ENCODE data around the gene TERT.
"Not testable (repeated sequence)": the region's sequence is repeated elsewhere in the genome, so short reads cannot be mapped to it uniquely, and the experiment has no call there.

The TERT gene

DNA sequence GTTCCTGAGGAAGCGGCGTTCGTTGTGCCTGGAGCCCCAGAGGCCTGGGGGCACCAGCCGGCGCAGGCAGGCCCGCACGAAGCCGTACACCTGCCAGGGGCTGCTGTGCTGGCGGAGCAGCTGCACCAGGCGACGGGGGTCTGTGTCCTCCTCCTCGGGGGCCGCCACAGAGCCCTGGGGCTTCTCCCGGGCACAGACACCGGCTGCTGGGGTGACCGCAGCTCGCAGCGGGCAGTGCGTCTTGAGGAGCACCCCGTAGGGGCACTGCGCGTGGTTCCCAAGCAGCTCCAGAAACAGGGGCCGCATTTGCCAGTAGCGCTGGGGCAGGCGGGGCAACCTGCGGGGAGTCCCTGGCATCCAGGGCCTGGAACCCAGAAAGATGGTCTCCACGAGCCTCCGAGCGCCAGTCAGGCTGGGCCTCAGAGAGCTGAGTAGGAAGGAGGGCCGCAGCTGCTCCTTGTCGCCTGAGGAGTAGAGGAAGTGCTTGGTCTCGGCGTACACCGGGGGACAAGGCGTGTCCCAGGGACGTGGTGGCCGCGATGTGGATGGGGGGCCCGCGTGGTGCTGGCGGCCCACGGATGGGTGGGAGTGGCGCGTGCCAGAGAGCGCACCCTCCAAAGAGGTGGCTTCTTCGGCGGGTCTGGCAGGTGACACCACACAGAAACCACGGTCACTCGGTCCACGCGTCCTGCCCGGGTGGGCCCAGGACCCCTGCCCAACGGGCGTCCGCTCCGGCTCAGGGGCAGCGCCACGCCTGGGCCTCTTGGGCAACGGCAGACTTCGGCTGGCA, 1.3 kb downstream of the TERT start:
- no peak for DNase-seq

DNA sequence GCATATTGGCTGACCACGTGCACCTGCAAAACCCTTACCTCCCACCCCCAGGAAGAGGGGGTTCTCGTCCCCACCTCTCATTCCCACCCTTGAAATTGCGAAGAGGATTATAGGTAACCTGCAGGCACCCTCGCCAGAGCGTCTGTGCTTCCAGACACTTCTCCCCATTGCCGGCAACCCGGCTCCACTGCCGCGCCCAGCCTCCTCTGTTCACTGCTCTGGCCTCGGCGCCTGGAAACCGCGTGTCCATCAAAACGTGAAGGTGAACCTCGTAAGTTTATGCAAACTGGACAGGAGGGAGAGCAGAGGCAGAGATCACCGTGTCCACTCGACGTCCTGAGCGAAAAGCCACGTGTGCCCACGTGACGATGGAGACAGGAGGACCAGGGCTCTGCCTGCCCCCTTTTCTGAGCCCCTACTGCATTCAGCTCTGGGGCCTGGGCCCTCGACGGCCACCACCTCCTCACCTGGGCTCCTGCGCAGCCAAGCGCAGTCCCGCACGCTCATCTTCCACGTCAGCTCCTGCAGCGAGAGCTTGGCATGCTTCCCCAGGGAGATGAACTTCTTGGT, 1.9 kb downstream of the TERT start:
- DNase-seq, result no peak

DNA sequence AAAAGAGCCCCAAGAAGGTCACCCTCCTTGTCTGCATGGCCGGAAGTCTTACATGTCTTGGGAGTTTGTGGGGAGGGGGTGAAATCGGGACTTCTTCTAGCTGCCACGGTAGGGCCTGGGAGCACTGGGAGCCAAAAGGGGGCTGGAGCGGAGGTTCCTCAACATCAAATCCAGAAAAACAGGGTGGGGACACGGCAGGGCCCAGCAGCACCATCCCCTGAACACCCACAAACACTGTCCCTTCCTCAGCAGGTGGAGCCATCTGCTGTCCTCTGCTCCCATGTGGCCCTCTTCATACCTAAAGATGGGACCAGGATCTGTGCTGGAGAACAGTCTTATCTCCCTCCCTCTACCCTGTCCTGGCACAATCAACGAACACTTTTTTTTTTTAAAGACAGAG, 2.7 kb downstream of the TERT start:
- no peak for DNase-seq

DNA sequence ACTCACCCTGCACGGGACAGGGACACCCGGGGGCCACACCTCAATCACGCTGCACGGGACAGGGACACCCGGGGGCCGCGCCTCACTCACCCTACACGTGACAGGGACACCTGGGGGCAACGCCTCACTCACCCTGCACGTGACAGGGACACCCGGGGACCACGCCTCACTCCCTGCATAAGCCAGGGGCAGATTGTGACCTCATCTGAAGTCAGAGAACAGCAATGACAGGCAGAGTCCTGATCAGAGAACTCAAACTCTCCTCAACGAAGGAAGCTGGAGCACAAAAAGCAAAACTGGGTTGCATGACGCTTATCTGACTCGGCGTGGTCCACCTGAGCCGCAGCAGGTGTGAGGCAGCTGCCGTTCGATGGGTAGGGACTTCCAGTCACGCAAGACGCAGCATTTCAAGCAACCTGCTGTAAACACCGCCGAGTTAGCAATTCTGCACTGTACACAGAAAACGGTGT, 3.2 kb downstream of the TERT start:
- DNase-seq, result no peak

DNA sequence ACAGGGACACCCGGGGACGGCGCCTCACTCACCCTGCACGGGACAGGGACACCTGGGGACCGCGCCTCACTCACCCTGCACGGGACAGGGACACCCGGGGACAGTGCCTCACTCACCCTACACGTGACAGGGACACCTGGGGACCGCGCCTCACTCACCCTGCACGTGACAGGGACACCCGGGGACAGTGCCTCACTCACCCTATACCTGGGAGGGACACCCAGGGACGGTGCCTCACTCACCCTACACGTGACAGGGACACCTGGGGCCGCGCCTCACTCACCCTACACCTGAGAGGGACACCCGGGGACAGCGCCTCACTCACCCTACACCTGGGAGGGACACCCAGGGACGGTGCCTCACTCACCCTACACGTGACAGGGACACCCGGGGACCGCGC, 3.9 kb downstream of the TERT start:
- DNase-seq, result not testable (repeated sequence)

DNA sequence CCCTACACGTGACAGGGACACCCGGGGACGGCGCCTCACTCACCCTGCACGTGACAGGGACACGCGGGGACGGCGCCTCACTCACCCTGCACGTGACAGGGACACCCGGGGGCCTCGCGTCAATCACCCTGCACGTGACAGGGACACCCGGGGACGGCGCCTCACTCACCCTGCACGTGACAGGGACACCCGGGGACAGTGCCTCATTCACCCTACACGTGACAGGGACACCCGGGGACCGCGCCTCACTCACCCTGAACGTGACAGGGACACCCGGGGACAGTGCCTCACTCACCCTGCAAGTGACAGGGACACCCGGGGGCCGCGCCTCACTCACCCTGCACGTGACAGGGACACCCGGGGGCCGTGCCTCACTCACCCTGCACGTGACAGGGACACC, 5.3 kb downstream of the TERT start:
- not testable (repeated sequence) for DNase-seq

DNA sequence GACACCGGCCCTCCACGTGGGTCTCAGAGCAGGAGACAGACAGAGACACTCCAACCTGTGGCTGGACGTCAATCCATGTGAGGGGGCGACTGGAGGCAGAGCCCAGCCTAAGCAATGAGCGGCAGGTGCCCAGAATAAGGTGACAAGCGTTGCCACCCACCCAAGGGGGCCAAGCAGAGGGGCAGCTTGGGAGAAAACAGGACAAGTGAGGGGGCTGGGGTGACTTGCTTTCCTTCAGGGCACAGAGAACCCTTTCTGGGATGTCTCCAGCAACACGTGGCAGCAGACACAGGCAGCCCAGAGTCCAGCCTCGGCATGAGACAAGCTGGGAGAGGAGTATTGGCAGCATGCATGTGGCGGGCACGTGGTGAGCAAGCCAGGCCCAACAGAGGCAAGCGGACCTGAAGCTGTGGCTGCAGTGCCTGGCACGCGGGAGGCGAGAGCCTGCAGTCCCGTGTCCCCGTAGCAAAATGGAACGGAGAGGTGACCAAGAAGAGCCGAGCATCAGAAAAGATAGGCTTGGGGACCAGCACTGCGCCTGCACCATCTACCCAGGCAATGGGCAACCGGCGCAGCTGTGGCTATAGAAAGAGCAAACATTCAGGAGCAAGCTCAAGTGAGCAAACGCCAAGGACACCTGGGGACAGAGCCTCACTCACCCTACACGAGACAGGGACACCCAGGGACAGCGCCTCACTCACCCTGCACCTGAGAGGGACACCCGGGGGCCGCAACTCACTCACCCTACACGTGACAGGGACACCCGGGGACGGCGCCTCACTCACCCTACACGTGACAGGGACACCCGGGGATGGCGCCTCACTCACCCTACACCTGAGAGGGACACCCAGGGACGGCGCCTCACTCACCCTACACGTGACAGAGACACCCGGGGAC, 6.2 kb downstream of the TERT start:
- no peak for DNase-seq

DNA sequence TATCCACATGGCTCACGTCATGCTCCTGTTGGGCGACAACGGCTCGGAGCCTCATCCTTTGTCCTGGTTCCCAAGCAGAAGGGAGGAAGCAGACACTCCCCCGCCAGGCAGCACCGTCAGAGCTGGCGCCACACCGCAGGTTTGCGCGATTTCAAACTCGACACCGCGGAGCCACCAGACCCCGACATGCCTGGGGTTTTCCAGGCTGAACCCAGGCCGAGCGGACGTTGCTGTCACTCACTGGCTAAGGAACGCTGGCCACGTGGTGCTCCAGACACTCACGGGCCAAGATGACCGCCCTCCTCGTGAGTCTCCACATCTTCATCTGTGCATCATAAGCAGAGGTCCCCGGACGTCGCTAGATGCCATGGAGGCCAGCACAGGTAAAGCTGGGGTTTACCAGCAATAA, 9.0 kb downstream of the TERT start:
- no peak for DNase-seq

DNA sequence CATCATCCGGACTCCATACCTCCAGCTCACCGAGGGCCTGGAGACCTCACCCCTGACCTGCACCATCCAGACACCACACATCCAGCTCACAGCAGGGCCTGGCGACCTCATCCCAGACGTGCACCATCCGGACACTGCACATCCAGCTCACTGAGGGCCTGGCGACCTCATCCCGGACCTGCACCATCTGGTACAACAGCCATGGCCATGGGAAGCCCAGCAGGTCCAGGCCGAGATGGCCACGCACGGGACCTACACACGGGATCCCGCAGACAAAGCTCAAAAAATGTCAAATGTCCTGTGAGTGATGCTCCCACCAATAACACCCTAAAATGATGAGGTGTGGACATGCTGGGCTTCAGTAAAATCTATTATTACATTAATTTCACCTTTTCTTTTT, 9.7 kb downstream of the TERT start:
- no peak for DNase-seq

DNA sequence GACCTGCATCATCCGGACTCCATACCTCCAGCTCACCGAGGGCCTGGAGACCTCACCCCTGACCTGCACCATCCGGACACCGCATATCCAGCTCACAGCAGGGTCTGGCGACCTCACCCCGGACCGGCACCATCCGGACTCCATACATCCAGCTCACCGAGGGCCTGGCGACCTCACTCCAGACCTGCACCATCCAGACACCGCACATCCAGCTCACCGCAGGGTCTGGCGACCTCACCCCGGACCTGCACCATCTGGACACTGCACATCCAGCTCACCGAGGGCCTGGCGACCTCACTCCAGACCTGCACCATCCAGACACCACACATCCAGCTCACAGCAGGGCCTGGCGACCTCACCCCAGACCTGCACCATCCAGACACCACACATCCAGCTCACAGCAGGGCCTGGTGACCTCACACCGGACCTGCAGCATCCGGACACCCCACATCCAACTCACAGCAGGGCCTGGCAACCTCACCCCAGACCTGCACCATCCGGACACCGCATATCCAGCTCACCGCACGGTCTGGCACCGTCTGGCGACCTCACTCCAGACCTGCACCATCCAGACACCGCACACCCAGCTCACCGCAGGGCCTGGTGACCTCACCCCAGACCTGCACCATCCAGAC, 10.4 kb downstream of the TERT start:
- DNase-seq, result not testable (repeated sequence)

DNA sequence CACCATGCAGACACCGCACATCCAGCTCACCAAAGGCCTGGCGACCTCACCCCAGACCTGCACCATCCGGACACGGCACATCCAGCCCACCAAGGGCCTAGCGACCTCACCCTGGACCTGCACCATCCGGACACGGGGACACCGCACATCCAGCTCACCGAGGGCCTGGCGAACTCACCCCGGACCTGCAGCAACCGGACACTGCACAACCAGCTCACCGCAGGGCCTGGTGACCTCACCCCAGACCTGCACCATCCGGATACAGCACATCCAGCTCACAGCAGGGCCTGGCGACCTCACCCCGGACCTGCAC, 11.2 kb downstream of the TERT start:
- DNase-seq, result not testable (repeated sequence)

DNA sequence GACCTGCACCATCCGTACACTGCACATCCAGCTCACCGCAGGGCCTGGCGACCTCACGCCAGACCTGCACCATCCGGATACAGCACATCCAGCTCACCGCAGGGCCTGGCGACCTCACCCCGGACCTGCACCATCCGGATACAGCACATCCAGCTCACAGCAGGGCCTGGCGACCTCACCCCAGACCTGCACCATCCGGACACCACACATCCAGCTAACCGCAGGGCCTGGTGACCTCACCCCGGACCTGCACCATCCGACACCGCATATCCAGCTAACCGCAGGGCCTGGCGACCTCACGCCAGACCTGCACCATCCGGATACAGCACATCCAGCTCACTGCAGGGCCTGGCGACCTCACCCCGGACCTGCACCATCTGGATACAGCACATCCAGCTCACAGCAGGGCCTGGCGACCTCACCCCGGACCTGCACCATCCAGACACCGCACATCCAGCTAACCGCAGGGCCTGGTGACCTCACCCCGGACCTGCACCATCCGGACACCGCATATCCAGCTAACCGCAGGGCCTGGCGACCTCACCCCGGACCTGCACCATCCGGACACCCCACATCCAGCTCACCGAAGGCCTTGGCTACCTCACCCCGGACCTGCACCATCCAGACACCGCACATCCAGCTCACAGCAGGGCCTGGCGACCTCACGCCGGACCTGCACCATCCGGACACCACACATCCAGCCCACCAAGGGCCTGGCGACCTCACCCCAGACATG, 11.7 kb downstream of the TERT start:
- DNase-seq, result not testable (repeated sequence)

DNA sequence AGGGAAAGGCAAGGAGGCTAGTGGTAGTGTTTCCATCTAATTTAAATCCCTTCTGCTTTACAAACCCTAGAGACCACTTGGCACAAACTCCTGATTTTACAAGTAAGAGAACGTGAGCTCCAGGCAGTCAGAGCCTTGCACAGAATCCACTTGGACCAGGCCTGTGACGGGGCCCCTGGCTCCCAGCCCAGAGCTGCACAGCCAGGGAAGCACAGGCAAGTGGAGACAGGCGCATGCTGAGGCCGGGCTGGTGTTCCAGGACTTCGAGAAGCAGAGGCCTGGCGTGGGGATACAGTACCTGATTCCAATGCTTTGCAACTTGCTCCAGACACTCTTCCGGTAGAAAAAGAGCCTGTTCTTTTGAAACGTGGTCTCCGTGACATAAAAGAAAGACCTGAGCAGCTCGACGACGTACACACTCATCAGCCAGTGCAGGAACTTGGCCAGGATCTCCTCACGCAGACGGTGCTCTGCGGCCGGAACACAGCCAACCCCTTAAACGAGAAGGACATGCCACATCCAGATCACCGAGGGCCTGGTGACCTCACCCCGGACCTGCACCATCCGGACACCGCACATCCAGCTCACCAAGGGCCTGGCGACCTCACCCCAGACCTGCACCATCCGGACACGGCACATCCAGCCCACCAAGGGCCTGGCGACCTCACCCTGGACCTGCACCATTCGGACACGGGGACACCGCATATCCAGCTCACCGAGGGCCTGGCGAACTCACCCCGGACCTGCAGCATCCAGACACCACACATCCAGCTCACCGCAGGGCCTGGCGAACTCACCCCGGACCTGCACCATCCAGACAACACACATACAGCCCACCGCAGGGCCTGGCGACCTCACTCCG, 12.5 kb downstream of the TERT start:
- DNase-seq, result no peak

DNA sequence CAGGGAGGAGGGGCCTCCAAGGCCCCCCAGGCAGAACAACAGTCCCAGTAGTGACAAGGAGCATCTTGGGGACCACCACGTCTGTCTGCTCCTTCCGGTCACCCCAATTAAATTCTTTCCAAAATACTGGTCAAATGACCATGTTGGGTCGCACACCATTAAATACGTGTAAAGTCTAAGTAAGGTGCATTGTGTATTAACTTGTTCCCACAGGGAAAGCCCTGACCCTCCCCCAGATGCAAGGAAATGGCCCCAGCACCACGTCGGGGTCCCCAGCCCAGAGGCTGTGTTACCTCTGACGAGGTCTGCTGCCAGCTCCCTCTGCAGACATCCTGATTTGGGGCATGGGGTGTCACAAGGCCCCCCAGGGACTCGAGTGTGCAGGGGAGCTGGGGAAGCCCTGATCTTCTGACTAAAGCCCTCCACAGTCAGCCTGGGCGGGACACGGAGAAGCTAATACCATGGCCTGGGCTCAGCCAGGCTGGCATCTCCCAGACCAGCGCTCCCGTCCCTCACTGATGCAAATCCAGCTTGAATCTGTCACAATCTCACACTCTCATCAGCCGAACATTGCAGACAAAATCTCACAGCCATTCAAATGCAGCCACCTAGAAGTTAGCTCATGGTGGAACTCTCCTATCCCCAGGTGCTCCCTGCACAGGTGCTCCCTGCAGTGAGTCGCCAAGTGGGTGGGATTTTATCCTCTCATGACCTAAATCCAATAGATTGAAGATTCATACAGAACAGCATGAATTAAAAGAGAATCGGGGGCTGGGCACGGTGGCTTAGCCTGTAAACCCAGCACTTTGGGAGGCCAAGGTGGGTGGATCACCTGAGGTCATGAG, 13.6 kb downstream of the TERT start:
- DNase-seq, result no peak

DNA sequence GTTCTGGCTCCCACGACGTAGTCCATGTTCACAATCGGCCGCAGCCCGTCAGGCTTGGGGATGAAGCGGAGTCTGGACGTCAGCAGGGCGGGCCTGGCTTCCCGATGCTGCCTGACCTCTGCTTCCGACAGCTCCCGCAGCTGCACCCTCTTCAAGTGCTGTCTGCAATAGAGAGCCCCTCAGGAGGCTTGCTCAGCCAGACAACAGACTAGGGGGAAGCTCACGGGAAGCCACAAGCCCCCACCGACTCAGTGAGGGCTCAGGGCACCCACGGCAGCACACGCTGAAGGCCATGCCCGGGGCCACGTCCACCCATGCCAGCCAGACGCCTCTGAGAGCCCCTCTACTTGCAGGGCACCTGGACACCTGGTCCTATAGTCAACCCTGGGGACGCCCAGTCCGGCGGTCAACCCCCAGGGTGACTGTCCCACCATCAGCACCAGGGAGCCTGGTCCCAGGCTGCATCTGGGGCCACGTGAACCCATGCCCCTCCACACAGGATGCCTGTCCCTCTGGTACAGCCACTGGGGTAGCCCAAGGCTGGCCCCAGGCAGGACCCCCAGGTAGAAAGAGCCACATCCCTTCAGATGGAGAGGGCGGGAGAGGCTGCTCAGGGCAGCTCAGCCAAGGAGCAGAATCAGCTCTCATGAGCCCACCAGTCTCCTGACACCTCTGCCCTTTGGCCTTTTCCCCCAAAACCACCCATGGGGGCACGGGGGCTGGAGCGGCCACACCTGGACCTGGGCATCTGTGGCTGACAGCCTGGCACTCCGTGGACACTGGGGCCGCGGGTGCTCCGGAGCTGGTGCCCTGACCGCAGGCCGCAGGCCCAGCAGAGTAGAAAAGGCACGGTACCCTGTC, 14.5 kb downstream of the TERT start:
- no peak for DNase-seq

DNA sequence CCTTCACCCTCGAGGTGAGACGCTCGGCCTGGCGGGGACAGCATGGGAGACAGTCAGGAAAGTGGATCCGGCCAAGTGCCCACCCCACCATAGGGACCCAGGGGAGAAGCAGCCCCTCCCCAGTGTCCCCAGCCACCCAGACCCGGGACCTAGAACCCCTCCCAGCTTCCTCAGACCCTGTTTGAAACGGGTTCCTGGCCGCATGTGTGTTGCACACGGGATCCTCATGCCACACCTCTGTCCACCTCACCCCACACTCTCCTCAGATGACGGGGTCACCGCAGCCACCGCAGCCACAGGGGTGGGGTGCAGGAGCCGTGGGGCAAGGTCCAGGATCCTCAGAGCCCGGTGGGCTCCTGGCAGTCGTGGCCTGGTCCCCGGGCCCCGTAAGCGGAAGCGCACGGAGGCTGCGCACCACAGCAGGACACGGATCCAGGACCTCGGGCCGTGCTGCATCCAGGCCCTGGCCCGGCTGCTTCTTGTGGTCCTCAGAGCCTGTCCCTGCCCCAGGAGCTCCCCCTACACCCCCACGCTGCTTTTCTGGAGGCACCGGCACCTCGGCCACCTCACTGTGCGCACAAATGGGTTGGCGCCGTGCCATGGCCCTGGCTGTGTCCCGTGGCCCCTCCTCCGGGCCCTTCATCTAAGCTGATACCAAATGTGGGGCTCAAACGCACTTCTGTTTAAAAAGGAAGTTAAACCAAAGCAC, 15.3 kb downstream of the TERT start:
- DNase-seq, result no peak

DNA sequence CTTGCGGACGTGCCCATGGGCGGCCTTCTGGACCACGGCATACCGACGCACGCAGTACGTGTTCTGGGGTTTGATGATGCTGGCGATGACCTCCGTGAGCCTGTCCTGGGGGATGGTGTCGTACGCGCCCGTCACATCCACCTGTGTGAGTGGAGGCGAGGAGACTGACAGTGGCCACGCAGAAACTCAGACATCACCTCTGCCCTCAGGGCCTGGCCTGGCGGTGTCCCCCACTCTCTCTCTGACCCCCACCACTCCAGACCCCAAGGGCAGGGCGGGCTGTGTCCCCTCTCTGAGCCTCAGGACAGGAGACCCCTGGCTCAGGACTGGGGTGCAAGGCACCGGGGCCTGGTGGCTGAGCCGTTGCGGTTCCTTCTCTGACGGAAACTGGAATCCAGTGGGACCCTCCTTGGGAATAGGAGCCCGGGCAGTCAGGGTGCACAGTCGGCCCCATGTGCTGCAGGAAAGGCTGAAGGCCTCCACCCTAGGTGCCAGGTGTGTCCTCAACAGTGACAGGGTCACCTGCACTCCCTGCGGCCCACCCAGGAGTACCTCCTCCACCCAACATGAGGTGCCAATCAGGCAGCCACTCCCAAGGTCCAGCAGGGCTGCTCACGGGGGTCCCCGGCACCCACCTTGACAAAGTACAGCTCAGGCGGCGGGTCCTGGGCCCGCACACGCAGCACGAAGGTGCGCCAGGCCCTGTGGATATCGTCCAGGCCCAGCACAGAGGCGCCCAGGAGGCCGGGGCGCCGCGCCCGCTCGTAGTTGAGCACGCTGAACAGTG, 16.0 kb downstream of the TERT start:
- DNase-seq, result no peak

DNA sequence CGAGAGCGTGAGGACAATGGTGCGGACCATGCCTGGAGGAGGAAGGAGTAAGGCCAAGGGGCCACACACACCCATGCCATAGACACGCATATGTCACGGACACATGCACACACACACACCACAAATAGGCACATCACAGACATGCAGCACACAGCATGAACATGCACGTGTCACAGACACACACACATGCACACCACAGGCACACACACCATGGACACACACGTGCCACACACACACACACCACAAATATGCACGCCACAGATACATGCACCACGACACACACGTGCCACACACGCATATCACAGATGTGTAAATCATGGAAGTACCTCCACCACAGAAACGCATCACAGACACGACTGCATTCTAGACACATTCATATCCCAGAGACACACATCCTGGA, 16.7 kb downstream of the TERT start:
- no peak for DNase-seq

All from NCI-H748 treated with DMSO at 0.1 percent for 48 hours (cell line).